Dermis microvascular lymphatic vessel endothelial cell (primary cell): Measurements from ENCODE around the gene CLEC14A. TPM values are rescaled to one million over a fixed set of nuclear protein-coding genes. Genes with fewer than 3 reads are reported as not detected.

Experiments used
- DNase-seq, 2 donors: peaks; one replicate each; pipeline versions ENCODE4 v3.0.0 to v3.0.0-alpha.2; 2010; ENCODE audit warnings: low read depth in 2 of 2
- total RNA-seq: library from RNA; depleted of rRNA; stranded (reverse); fragments of >200 nt; gene quantifications from 2 replicates; pipeline ENCODE4 v1.2.1, GENCODE V29; 2014

CLEC14A gene
- total RNA-seq = 84.2 and 116 TPM in 2 replicates

GRCh38 chr14:38255673-38256532 lies at the start of gene CLEC14A:
Gene CLEC14A (minus strand): TSS chr14:38256093. CDS start chr14:38256022, 71 bp downstream.
- DNase-seq = peak; percentile 94 to 99

GRCh38 chr14:38302966-38303365 lies 47.1 kb upstream of the CLEC14A start:
- DNase-seq = no peak

- DNase-seq = no peak
Measured at GRCh38 chr14:38302034-38302433, 46.1 kb upstream of the CLEC14A start.

DNA sequence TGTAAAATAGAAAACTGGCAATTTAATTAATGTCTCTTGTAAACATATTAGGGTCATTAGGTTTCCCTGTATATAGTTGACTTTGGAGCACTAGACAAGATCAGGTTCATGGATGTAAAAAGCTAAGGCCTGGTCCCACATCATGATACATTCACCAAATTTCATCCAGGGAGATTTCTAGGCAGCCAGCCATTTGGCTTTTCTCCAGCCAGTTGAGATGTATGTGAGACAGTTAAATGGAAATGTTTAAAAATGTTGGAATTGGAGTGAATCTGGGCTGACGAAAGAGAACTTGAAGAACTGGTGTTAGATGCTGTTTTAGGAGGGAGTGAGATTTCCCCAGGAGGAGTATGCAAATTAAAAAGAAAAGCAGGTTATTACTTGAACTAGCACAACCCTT lies 41.8 kb upstream of the CLEC14A start:
- DNase-seq = peak; percentile 36 to 77

- peak in 1 of 2 donors; percentile 74 for DNase-seq
Measured at GRCh38 chr14:38291681-38292467, 36.0 kb upstream of the CLEC14A start.

GRCh38 chr14:38290601-38291188 lies 34.8 kb upstream of the CLEC14A start:
- peak; percentile 93 to 99 for DNase-seq

DNA sequence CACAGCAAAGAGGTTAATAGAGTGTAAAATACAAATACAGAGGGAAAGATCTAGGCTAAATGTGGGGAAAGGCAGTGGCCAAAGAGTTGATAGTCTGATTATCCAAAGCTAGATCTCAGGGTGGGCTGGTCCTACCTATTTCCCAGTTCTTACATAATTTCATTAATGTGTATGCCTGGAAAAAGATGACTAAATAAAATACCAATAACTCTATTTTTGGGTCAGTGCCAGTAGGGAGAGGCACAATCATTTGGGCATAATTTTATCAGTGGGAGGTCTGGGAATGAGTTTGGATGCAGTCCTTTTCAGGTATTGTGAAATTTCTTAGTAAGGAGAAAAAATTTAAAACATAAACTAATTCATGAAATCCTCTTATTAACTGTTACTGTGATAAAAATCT lies 30.6 kb upstream of the CLEC14A start:
- DNase-seq = peak in 1 of 2 donors; percentile 5

GRCh38 chr14:38285962-38286361 lies 30.1 kb upstream of the CLEC14A start:
- DNase-seq = peak; percentile 59 to 90

- DNase-seq = peak; percentile 49 to 68
Measured at GRCh38 chr14:38282936-38283335, 27.0 kb upstream of the CLEC14A start.

DNA sequence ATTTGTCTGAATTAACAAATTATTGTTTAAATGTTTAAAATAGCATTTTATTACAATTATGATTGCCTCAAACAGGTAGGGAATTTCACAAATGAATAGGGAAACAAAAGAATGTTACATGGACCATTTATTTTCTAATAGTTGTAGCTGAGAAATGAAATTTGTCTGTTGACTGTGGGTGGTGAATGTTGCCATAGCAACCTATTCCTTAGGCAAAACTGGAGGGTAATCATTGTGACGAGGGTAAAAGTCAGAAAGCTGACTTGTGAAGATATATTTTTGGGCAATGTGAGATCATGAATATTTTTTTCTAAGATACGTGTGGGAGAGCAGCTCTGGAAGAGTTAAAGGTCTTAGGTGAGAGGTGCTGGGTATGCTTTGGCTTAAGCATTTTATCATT lies 24.2 kb upstream of the CLEC14A start:
- DNase-seq = no peak

DNA sequence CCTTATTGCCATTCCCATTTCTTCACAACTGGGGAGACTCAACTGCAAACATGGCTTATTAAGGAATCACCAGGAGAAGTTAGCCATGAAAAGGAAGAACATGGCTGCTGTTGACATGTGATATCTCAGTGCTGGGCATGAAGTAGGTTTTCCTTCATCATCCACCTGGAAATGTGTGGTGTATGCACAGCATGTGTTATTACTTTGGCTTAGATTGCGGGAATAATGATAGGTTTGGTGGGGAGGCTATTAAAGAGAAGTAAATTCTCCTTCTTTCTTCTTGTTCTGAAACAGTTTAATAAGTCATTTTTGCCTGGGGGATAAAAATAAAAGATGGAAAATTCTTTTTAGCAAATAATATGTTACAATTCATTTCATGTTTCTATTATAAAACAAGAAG lies 23.7 kb upstream of the CLEC14A start:
- no peak for DNase-seq

GRCh38 chr14:38278035-38278434 lies 22.1 kb upstream of the CLEC14A start:
- peak in 1 of 2 donors; percentile 81 for DNase-seq

DNA sequence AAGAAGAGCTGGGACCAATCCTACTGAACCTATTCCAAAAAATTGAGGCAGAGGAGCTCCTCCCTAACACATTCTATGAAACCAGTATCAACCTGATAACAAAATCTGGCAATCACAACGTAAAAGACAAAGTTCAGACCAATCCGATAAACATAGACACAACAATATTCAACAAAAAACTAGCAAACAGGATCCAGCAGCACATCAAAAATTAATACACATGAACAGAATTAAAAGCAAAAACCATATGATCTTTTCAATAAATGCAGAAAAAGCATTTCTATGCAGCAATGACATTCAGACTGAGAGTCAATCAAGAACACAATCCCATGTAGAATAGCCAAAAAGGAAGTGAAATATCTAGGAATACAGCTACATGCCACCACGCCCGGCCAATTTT lies 7.0 kb upstream of the CLEC14A start:
- no peak for DNase-seq

DNA sequence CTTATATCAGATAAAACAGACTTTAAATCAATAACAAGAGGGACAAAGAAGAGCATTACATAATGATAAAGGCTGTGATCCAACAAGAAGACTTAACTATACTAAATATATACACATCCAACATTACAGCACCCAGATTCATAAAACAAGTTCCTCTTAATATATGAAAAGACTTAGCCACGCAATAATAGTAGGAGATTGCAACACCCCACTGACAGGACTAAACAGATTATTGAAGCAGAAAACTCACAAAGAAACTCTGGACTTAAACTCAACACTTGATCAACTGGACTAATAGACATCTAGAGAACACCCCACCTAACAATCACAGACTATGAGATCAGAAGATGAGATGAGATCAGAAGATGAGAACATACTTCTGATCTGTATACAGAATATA lies 5.7 kb upstream of the CLEC14A start:
- no peak for DNase-seq

GRCh38 chr14:38257507-38257906 lies 1.6 kb upstream of the CLEC14A start:
- DNase-seq = peak in 1 of 2 donors; percentile 62

GRCh38 chr14:38256533-38256840 lies 594 bp upstream of the CLEC14A start:
- DNase-seq = no peak

- peak in 1 of 2 donors; percentile 64 for DNase-seq
Measured at GRCh38 chr14:38255408-38255672, 553 bp downstream of the CLEC14A start.

DNA sequence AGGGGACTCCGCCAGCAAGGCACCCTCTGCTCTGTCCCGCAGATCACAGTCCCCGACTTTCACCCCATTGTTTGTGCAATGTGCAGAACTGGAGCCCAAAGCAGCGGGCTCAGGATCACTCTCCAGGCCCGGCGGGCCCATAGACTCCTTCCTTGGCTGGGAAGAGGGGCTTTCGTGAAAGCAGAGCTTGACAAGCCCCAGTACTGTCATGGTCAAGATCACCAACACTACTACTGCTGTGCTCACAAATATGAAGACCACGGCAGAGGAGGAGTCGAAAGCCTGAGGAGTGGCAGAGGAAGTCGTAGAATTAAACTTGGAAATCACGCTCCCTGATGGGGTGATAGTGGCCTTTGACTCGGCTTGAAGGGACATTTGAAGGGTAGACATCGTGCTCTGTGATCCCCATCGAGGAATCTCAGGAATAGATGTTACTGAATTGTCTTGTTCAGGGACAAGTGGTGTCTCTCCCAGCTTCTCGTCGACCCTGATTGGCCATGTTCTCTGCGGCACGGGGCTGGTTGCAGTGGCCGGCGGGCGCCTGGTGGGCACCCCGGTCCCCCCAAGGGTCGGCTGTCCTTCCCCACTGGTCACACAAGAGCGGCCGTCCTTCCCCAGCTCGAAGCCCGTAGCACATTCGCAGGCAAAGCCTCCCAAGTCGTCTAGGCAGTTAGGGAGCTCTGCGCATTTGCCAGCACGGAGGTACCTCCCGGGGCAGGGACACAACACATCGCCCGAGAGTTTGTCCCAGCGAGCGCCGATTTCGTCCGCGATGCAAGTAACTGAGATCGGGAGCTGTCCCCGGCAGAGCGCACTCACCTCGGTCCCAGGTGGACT lies 1.1 kb downstream of the CLEC14A start:
- DNase-seq = peak; percentile 38 to 39

GRCh38 chr14:38253676-38254075 lies 2.2 kb downstream of the CLEC14A start:
- DNase-seq = peak in 1 of 2 donors; percentile 18

- peak in 1 of 2 donors; percentile 58 for DNase-seq
Measured at GRCh38 chr14:38252066-38252710, 3.7 kb downstream of the CLEC14A start.

GRCh38 chr14:38250331-38250730 lies 5.6 kb downstream of the CLEC14A start:
- no peak for DNase-seq
